Activated T-cell treated with anti-CD3 and anti-CD28 coated beads for 1 hour (primary cell): ENCODE results near the gene TMEM50A.
"Not testable (repeated sequence)": the region's sequence is repeated elsewhere in the genome, so short reads cannot be mapped to it uniquely, and the experiment has no call there.

ENCODE experiments used
- DNase-seq: peaks from one replicate; pipeline ENCODE4 v3.0.0-alpha.2; 2020; ENCODE audit warnings: low read depth

TMEM50A gene

DNA sequence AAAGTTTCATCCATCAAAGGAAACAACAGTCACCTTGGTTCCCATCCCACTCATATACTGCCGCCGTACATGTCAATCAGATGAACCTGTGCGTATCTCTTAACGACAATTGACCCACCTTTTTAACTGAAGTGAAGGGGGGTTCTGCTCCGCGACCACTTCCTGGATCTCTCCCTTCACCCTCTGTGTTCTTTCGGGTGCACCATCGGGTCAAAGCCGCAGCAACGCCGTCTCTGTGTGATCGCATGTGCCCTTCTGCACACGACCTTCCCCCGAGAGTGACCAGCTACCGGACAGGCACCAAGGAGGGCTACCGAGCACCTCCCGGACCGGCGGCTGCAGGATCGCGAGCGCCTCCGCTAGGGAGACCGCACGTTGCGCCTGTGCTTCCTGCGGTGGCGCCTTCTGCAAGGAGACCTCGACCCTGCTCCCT, 1.2 kb upstream of the TMEM50A start:
- DNase-seq = not testable (repeated sequence)

DNA sequence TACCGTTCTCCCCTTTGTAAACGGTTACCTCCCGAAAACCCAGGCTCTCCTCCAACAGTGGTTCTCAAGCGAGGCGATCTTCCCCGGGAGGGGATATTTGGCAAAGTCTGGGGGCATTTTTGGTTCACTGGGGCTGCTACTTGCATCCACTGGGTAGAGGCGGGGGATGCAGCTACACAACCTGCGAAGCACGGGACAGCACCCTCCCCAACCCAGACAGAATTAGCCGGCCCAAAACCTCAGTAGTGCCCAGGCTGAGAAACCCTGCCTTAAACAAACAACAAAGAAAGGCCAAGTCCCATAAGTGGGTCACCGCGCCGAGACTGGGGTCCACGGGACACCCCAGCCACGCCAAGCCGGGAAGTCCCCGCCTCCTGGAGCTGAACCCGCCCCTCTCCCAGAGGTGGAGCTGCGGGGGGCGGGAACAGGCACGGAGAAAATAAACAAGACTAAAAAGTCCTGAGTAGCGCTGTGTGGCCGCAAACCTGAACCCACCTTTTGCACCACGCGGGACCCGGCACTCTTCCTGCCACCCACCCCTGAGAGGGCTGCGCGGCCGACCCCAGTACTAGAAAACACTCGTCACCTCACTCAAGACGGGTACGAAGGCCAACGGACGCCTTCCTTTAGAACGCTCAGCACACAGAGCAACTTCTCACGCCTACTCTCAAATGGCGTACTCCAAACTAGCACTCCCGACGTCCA, 499 bp upstream of the TMEM50A start:
- DNase-seq = not testable (repeated sequence)

DNA sequence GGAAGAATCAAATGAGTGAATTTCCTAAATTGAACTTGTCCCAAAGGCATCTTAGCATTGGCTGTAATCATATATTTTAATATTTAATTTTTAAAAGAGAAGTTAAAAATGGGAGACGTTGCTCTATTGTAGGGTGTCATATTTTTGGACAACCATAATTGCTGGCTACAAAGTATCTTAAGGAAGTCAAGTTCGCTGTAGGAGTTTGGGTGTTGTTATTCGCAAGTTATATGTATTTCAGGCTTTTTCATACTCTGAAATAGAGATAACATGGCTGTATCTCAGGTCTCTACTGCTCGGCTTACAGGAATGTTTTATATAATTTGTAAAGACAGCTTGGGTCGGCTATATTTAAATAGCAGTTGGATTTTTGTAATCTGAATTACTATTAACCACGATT, 852 bp downstream of the TMEM50A start:
- DNase-seq = no peak

DNA sequence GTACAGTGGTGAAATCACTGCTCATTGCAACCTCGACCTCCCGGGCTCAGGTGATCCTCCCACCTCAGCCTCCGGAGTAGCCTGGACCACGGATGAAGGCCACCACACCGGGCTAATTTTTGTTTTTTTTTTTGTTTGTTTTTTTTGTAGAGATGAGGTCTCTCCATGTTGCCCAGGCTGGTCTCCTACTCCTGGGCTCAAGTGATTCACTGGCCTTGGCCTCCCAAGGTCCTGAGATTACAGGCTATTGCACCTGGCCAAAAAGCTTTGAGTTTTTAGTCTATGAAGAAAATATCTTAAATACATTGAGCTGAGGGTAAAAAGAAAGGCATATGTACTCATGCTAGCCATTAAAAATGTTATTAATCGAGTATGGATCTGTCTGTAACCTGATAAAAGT, 3.6 kb downstream of the TMEM50A start:
- DNase-seq = no peak

DNA sequence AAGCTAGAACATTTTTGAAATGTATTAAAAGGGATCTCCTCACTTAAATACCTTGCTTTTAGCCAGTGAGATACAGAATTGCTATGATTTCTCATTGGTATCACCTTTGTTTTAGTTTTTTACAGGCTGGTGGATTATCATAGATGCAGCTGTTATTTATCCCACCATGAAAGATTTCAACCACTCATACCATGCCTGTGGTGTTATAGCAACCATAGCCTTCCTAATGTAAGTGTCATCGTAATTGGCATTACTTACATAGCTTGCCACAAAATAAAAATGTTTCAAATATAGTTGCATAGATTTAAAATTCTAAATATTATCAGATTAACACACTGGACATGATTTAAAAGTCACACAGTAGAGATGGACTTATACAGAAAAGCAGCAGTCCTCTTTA, 4.7 kb downstream of the TMEM50A start:
- DNase-seq = no peak

DNA sequence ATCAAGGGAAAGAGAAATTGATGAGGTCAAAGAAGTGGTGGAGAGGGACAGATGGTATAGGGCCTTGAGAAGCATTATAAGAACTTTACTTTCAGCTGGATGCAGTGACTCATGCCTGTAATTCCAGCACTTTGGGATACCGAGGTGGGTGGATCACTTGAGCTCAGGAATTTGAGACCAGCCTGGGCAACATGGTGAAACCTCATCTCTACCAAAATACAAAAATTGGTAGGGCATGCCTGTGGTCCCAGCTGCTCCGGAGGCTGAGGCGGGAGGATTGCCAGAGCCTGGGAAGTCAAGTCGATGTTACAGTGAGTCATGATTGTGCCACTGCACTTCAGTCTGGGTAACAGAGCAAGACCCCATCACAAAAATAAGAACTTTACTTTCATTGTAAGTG, 5.7 kb downstream of the TMEM50A start:
- DNase-seq = no peak

DNA sequence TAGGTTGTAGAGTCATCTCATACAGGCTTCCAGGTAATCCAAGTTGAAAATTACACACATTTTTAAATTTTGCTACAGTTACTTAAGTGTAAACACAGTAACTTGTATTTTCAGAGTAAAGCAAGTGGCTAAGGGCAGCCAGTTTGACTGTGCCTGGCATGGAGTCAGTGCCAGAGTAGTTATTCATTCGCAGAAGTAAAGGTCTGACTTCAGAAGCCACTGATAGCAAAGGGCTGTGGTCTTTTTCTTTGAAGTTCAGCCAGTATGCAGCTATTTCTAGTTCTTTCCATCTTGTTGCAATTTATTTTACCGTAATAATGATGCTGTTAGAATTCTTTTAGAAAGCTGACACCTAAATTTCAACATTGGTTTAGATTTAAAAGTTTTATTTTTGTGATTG, 9.4 kb downstream of the TMEM50A start:
- no peak for DNase-seq

DNA sequence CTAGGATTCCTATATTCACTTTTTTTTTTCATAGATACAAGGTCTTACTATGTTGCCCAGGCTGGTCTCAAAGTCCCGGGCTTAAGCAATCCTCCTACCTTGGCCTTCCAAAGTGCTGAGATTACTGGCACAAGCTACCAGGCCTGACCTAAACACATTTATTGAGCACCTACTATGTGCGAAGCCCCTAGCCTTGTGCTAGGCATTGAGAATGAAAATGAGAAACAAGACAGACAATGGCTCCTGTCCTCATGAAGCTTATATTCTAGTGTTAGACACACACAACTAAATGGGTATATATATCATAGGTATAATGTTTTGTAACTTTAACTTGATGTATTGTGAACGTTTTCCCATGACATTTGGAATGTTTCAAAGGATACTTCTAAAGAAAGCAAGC, 11.5 kb downstream of the TMEM50A start:
- DNase-seq = no peak

DNA sequence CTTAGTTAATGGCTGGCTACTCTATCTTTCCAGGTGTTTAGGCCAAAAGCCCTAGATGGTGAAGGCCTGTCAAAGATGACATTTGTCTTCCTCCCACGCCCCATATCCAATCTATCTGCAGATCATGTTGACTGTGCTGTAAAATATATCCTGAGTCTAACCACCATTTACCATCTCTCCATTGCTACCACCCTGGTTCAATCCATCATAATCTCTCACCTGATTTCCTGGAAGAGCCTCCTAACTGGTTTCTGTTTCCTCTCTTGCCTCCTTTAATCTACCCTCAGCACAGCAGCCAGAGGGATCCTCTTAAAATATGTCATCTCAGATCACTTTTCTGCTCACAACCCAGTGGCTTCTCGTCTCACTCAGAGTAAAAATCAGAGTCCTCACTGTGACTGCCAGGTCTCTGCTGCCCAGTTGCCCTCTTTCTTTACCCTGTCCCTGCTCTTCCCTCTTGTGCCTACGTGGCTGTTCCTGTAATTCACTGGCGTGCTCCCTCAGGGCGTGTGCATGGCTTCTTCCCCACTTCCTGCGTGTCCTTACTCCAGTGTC, 17.8 kb downstream of the TMEM50A start:
- DNase-seq = no peak

DNA sequence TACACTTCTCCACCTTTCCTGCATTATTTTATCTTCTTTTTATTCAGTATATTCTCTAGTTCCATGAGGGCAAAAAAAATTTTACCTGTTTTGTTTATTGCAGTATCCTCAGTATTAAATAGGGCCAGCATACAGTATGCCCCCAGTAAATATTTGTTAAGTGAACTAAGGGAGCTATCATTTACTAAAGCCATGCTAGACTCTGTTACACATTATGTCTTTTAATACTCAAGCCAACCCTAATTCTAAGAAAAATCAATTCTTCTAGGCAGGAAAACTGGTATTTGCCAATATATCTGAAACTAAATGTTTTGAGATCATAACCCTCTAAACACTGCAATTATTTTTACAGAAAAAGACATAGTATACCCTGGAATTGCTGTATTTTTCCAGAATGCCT, 18.3 kb downstream of the TMEM50A start:
- no peak for DNase-seq

DNA sequence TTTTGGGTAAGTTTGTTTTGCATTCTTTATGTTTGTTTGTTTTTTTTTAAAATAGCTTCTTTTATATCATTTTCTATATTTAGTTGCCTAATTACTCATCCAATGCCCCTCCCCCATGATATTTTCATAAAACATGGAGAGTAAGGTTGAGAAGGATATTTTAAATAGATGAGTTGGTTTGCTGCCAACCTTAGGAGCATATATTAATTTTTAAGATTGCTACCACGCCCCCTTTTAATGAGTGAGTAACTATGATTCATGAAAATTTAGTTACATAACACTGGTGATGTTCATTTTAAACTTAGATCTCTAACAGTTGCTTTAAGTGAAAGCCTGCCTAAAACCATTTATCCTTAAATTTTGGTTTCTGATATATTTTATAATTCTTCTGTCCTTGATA, 18.7 kb downstream of the TMEM50A start:
- DNase-seq = no peak

DNA sequence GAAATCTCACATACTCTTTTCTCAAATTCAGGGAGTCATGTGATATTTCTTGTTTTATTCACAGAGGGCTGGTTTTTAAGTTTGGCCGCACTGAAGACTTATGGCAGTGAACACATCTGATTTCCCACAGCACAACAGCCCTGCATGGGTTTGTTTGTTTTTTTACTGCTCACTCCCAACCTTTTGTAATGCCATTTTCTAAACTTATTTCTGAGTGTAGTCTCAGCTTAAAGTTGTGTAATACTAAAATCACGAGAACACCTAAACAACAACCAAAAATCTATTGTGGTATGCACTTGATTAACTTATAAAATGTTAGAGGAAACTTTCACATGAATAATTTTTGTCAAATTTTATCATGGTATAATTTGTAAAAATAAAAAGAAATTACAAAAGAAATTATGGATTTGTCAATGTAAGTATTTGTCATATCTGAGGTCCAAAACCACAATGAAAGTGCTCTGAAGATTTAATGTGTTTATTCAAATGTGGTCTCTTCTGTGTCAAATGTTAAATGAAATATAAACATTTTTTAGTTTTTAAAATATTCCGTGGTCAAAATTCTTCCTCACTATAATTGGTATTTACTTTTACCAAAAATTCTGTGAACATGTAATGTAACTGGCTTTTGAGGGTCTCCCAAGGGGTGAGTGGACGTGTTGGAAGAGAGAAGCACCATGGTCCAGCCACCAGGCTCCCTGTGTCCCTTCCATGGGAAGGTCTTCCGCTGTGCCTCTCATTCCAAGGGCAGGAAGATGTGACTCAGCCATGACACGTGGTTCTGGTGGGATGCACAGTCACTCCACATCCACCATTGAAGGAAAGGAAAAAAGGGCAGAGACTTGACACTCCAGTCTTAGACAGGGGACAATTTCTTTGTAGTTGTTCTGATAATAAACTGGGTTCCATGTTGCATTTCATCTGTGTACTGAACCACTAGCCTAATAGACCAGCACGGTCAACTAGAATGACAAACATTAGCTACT, 22.8 kb downstream of the TMEM50A start:
- no peak for DNase-seq

DNA sequence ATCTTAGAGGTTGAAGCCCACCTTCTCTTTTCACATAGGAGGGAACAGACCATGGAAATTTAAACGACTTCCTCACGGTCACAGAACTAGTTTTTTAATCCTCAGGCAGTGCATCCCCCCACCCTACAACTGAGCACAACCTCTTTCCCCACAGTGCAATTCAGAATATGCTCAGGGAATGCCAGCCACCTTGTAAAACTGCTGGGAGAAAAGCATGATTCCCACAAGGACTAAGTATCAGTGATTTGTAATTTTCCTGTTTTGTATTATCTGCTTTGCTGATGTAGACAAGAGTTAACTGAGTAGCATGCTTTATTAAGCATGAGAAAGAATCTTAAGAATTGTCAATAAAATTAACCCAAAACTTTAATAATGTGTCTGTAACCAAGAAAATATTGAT, 23.8 kb downstream of the TMEM50A start:
- no peak for DNase-seq

DNA sequence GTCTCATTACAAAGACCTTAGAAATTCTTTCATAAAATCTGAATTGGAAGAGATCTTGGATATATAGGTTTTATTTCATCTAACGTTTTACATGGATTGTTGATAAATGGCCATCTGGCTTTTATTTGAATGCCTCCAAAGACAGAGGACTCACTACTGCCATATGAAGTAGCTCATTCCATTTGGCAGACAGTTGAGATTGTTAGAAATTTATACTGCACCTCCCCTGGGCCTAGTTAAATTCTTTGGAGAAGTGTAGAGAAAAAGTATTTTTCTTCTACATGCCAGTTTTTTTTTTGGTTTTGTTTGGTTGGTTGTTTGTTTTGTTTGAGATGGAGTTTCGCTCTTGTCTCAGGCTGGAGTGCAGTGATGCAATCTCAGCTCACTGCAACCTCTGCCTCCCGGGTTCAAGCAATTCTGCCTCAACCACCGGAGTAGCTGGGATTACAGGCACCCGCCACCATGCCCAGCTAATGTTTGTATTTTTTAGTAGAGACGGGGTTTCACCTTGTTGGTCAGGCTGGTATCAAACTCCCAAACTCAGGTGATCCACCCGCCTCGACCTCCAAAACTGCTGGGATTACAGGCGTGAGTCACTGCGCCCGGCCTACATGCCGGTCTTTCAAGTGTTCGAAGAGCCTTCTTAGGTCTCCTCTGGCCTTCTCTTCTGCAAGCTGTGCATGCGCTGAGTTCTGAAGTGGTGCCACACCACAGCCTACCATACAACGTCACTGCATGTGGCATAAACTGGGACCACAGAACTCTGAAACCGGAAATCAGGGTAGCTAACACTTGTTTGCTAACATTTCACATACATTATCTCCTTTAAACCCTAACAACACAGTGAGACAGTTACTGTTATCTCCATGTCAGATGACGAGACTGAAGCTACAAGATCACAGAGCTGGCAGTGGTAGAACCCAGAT, 24.8 kb downstream of the TMEM50A start:
- DNase-seq = not testable (repeated sequence)

DNA sequence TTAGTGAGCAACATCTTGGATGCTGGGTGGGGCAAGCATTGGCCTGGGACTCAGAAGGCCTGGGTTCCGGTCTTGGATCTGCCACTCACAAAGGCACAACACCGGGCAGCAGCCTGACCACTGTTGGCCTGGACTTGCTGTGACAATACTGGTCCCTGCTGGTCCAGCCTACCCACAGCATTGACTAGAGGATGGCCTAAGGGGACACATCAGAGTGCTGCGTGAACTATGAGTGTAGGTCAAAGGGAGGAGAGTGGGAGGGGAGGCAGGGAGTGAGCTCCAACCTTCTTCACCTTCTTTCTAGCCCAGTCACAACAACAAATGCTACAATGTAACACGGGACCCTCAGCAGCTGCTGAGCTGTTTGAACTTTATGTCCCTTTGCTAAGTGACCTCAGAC, 31.1 kb downstream of the TMEM50A start:
- no peak for DNase-seq

DNA sequence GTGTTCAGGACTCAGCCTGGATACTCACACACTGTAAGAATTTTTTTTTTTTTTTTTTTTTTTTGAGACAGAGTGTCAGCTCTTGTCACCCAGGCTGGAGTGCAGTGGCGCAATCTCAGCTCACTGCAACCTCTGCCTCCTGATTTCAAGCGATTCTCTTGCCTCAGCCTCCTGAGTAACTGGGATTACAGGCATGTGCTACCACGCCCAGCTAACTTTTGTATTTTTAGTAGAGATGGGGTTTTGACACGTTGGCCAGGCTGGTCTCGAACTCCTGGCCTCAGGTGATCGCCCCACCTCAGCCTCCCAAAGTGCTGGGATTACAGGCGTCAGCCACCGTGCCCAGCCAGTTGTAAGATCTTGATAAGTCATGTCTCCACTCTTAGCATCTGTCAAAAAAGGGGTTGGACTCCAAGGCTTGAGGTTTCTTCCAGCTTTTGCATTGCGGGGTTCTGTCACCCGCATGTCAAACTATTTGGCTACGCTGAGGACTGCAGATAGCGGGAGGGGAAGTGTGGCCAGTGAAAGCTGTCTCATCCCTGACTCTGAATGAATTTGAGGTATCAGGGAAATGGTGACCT, 31.6 kb downstream of the TMEM50A start:
- DNase-seq = not testable (repeated sequence)

DNA sequence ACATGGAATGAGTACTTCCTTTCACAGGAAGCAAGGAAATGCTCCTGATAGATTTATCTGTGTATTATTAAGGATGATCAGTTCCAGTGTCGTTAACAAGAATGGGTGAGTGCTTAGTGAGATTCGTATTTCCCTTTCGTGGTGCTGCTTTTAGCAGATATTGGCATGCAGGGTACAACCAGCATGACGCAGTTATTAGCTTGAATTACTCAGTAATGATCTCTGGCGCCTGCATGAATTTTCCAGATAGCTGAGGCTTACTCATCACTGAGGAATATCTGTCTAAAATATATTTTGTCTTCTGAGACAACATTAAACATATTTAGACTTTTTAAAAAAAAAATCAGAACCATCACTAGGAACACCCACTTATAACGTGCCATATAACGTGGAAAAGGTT, 33.6 kb downstream of the TMEM50A start:
- DNase-seq = not testable (repeated sequence)

DNA sequence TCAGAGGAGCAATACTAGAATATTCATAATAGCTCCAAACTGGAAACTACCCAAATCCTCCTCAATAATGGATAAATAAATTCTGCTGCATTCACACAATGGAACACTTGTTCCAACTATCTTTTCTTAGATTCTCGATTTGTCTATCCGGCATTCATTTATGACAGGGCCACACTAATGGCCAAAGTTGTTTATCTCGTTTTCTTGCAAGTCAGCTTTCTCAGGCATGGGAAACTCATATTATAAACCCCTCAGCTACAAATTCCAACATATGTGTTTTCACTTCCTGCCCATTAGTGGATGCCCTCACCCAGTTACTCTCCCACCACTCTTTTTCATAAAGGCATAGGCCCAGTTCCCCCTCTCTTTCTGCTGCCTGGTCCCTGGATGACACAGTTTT, 40.2 kb downstream of the TMEM50A start:
- not testable (repeated sequence) for DNase-seq

DNA sequence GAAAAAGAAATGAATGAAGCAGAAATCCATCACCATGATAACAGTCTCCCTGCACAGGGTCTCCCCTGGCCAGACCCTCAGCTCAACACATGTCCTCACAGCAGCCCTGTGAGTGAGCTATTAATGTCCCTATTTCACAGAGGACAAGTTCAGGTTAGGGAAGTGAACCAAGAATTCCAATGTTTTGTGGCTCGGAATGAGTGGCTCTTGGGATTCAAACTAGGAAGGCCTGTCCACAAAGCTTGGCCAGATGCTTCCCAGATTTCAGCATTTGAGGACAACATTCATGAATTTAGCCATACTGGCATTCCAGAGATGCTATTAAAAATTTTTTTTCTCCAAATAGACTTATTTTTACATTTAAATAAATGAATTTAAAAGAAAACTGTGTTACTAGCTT, 44.4 kb downstream of the TMEM50A start:
- not testable (repeated sequence) for DNase-seq

DNA sequence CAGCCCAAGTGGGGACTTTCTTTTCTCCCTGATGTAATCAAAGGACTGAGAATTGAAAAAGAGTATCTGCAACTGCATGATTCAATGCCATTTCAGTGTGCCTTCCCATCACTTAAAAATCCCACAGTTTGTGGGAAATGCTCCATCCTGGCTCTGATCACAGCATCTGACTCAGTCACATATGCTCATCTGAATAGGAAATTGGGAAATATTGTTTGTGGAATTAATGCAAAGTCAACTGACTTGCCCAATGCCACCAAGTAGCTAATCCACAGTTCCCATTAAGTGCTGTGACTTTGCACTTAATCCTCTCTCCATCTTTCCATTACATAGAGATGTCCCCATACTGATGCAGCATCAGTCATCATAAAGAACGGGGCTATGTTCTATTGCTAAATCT, 45.0 kb downstream of the TMEM50A start:
- DNase-seq = not testable (repeated sequence)

DNA sequence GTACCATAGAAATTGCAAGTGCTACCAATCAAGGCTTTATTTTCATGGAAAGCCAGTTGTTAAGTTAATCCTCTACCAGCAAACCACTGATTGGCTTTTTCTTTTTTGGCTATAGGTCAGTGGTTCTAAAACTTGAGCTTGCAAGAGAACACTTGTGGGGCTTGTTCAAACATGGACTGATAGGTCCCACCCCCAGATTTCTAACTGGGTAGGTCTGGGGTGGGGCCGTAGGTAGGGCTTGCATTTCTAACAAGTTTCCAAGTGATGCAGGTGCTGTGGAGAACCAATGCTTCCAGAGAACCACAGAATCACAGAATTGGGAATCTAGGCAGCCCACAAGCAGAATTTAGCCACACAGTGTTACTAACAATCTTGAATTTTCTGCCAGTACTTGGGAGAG, 45.7 kb downstream of the TMEM50A start:
- not testable (repeated sequence) for DNase-seq
